ENCODE measurements around the gene LIN54.
"Not testable (repeated sequence)": the region's sequence is repeated elsewhere in the genome, so short reads cannot be mapped to it uniquely, and the experiment has no call there.

Gene LIN54

DNA sequence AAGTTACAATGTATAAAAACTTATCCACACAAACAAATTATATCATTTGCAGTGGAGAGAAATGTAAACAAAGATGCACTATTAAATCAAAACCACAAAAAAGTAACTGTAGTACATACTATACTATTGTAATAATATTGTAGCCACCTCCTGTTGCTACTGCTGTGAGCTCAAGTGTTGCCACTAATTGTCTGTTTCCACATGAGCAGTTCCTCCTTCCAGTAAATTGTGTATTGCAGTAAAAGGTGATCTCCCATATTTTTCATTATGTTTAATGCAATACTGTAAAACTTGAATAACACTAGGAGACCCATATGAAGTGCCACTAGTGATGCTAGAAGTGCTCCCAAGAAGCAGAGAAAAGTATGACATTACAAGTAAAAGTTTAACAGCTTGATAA is 11.7 kb downstream of the LIN54 start:
- ChIA-PET CTCF (interaction anchor here (0.6 kb wide), 1 partner anchor 179 kb away, joined by 3 read pairs; no protein-coding TSS in a partner anchor), POLR2A (ENCODE audit: low non-redundant PET) (no interaction called here)
- TF ChIP-seq, protein P1, sequence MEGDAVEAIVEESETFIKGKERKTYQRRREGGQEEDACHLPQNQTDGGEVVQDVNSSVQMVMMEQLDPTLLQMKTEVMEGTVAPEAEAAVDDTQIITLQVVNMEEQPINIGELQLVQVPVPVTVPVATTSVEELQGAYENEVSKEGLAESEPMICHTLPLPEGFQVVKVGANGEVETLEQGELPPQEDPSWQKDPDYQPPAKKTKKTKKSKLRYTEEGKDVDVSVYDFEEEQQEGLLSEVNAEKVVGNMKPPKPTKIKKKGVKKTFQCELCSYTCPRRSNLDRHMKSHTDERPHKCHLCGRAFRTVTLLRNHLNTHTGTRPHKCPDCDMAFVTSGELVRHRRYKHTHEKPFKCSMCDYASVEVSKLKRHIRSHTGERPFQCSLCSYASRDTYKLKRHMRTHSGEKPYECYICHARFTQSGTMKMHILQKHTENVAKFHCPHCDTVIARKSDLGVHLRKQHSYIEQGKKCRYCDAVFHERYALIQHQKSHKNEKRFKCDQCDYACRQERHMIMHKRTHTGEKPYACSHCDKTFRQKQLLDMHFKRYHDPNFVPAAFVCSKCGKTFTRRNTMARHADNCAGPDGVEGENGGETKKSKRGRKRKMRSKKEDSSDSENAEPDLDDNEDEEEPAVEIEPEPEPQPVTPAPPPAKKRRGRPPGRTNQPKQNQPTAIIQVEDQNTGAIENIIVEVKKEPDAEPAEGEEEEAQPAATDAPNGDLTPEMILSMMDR (conservative IDR thresholded peaks at IDR 0.05; ENCODE audit: low read depth), result no peak
- DNase-seq (ENCODE audit: low spot score), result no peak
- H3K27ac ChIP-seq, result no peak overlapping the region

DNA sequence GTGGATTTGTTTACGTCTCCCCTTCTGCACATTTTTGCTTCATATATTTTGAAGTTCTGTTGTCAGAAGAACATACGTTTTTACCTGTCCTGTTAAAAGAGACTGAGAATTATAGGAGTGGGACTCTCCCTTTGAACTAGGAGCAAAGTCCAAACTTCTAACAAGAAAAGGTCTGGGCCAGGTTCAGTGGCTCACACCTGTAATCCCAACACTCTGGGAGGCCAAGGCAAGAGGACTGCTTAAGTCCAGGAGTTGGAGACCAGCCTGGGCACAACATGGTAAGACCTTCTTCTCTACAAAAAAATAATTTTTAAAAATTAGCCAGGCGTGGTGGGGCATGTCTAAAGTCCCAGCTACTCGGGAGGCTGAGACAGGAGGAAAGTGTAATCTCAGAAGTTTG is 15.8 kb downstream of the LIN54 start:
- ChIA-PET POLR2A (ENCODE audit: low non-redundant PET) (no interaction called here), CTCF (no interaction called here)
- H3K27ac ChIP-seq, result no peak overlapping the region
- TF ChIP-seq, protein P1 (conservative IDR thresholded peaks at IDR 0.05; ENCODE audit: low read depth), result no peak
- no peak for DNase-seq (ENCODE audit: low spot score)

DNA sequence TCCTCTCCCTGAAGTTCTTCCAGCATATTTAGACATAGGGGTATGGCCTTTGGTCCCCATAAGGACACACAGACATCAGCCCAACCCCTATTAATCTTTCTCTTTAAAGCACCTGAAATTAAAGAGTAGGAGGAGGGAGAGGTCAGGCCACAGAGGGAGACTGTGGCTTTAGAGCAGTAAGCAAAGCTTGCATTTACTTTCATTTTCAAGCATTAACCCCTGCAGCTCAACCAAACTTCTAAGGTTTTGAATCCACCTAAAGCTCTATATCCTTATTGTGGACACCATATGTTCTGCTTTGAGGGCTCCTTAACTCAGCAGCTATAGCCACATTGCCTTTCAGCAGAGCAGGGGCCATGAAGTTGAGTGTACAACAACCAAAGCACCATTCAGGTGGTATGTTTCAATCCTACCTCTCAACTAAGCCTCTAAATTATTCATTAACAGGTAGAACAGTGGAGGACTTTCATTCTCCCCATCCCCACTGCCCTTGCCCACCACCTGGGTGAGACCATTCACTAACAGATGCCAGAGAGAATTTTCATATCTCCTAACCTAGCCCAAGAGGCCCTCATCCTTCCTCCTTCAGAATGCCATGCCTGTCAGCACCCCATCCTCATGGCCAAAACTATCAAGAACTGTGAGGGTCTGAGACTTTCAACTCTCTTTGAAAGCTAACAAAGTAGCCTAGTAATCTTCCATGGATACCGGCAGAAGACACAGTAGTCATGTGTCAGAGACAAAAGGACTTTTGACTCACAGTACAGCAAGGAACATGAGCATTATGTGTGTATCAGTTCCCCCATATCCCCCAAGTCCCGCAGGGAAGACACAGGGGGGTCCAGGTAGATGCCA is 20.8 kb downstream of the LIN54 start:
- CTCF ChIA-PET, result interaction anchor here (0.6 kb wide), 3 partner anchors 23 to 420 kb away, joined by 3 to 5 read pairs (median 3); no protein-coding TSS in a partner anchor
- POLR2A ChIA-PET (ENCODE audit: low non-redundant PET), result no interaction called here
- H3K27ac ChIP-seq, result no peak overlapping the region
- TF ChIP-seq, protein P1 (conservative IDR thresholded peaks at IDR 0.05; ENCODE audit: low read depth), result no peak
- DNase-seq (ENCODE audit: low spot score), result no peak

DNA sequence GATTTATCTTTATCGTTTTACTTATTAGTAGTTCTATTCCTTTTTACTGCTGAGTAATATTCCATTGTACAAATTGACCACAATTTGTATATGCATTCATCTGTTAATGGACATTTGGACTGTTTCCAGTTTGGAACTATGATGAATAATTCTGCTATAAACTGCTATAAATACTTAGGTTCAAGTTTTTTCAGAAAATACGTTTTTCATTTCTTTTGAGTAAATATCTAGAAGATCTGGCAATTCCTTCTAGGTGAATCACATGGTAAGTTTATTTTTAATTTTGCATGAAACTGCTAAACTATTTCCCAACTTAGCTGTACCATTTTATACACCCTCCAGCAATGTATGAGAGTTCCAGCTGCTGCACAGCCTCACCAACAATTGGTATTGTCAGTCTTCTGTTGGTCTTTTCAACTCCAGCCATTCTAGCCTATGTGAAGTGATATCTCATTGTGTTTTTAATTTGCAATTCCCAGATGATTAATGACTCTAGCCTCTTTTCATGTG is 22.2 kb downstream of the LIN54 start:
- POLR2A ChIA-PET (ENCODE audit: low non-redundant PET), result no interaction called here
- TF ChIP-seq, protein P1 (conservative IDR thresholded peaks at IDR 0.05; ENCODE audit: low read depth), result no peak
- H3K27ac ChIP-seq, result peak overlapping the region; percentile 24; the same call in 1 of the 2 replicates
- CTCF ChIA-PET, result no interaction called here
- DNase-seq (ENCODE audit: low spot score), result no peak

DNA sequence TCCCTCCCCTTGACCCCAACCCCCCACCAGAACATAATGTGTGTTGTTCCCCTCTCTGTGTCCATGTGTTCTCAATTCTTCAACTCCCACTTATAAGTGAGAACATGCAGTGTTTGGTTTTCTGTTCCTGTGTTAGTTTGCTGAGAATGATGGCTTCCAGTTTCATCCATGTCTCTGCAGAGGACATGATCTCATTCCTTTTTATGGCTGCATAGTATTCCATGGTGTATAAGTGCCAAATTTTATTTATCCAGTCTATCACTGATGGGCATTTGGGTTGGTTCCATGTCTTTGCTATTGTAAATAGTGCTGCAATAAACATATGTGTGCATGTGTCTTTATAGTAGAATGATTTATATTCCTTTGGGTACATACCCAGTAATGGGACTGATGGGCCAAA is 23.1 kb downstream of the LIN54 start:
- H3K27ac ChIP-seq; POLR2A ChIA-PET (ENCODE audit: low non-redundant PET); DNase-seq (ENCODE audit: low spot score): not testable (repeated sequence)
- CTCF ChIA-PET, result interaction anchor here (0.6 kb wide), 1 partner anchor 14 kb away, joined by 3 read pairs; no protein-coding TSS in a partner anchor

DNA sequence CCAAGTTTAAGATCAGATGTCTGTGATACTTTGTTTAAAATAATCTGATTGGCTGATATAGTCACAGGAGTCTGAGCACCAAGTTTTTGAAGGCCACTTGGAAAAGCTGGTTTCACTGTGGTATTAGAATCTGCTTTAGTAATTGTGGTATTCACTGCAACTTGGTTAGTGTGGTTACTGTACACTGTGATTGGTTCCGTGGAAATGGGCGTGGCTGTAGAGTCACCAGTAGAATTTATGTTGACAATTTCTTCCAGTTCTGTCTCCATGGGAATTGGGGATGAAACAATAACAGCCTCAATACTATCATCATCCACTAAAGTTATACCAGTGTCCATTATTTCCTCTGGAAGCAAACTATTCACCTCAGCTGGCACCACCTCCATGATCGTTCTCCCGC is 26.2 kb downstream of the LIN54 start:
- DNase-seq (ENCODE audit: low spot score), result peak; percentile 46
- TF ChIP-seq, protein P1 (conservative IDR thresholded peaks at IDR 0.05; ENCODE audit: low read depth), result no peak
- ChIA-PET CTCF (no interaction called here), POLR2A (ENCODE audit: low non-redundant PET) (no interaction called here)
- H3K27ac ChIP-seq, result no peak overlapping the region

DNA sequence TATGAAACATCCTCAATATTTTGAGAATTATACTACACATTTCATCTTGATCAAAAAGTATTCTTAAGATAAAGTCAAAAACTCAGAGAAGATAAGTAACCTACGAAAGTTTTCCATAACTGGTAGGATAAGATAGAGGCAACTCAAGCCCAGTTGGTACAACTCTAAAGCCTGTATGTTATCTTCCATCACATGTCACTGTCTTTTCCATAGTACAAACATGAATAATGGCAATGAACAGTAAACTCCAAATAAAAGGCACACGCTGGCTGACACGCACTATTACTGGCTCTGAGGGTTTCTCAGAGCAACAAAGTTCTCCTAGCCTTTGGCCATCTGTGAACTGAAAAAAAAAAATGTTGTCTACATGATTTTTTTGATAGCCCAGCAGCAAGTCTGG is 27.2 kb downstream of the LIN54 start:
- CTCF ChIA-PET, result no interaction called here
- no peak overlapping the region for H3K27ac ChIP-seq
- DNase-seq (ENCODE audit: low spot score), result no peak
- TF ChIP-seq, protein P1 (conservative IDR thresholded peaks at IDR 0.05; ENCODE audit: low read depth), result no peak
- POLR2A ChIA-PET (ENCODE audit: low non-redundant PET), result no interaction called here
